BLaER1 (cell line): ENCODE measurements around the gene TXK.

Experiments used
- H3K27ac ChIP-seq: shearing (Covaris generic); formaldehyde crosslinking; 2 replicates; pipeline ENCODE4 v1.8.1; 2022
- H3K27me3 ChIP-seq: shearing (Covaris generic); formaldehyde crosslinking; 2 replicates; pipeline ENCODE4 v1.8.1; 2022
- H3K36me3 ChIP-seq: shearing (Covaris generic); formaldehyde crosslinking; 2 replicates; pipeline ENCODE4 v1.8.1; 2022
- H3K4me1 ChIP-seq: shearing (Covaris generic); formaldehyde crosslinking; 2 replicates; pipeline ENCODE4 v1.8.1; 2022
- H3K4me2 ChIP-seq: shearing (Covaris generic); formaldehyde crosslinking; 2 replicates; pipeline ENCODE4 v1.8.1; 2022
- H3K4me3 ChIP-seq: shearing (Covaris generic); formaldehyde crosslinking; 2 replicates; pipeline ENCODE4 v1.8.1; 2022
- H3K9ac ChIP-seq: shearing (Covaris generic); formaldehyde crosslinking; 2 replicates; pipeline ENCODE4 v1.8.1; 2022
- H3K9me3 ChIP-seq: shearing (Covaris generic); formaldehyde crosslinking; 2 replicates; pipeline ENCODE4 v1.8.1; 2022
- H4K20me1 ChIP-seq: shearing (Covaris generic); formaldehyde crosslinking; 2 replicates; pipeline ENCODE4 v1.8.1; 2022
- Cebpa-rat ChIP-seq: shearing (Covaris generic); IDR thresholded peaks from 2 replicates; pipeline ENCODE4 v1.8.1; 2022

TXK gene

DNA sequence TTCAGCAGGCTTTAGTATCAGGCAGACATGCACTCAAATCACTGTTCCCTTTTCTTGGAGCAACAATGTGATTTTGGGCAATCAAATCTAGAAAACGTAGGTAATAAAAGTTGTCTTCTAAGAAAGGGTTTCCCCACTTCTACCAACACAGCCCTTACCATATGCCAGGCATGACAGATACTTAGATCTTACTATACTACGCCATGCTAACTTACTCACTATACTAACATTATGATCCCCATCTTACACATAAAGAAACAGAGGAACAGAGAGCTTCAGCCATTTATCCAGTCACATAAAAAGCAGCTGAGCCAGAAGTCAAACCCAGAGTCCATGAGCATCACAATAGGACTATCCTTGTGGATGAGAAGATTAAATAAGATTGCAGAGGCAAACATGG lies 9.2 kb downstream of the TXK start:
- no peak for TF ChIP-seq Cebpa-rat
- Histone ChIP-seq H3K27me3 (no peaks in the 10 kb centered on the region), H3K4me2 (no peak overlapping the region), H4K20me1 (no peaks in the 10 kb centered on the region), H3K4me3 (no peak overlapping the region), H3K9me3 (no peaks in the 10 kb centered on the region), H3K4me1 (peaks cover 29% of the 10 kb centered on the region), H3K9ac (no peak overlapping the region), H3K27ac (no peak overlapping the region), H3K36me3 (no peaks in the 10 kb centered on the region; the same call in 1 of the 2 replicates)

DNA sequence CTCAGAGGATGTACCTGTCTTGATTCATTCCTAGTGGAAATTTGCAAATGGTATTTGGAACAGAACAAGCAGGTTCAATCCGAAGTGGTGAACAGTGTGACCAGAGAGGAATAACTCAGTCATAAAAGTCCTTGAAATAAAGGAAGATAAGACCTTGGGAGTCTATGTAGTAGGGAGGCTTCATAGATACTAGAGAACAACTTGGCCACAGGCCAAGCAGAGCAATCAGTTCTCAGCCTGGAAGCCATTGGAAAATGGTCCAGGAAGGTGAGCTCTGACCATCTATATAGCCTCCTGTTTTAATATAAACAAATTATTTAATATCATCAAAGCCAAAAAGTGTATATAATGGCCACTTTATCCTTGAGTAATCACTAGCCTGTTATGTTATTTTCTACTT lies 11.3 kb downstream of the TXK start:
- Histone ChIP-seq H3K4me1 (peaks cover 8% of the 10 kb centered on the region), H3K9ac (no peak overlapping the region), H3K4me2 (no peak overlapping the region), H3K27me3 (no peaks in the 10 kb centered on the region), H3K27ac (no peak overlapping the region), H3K36me3 (no peaks in the 10 kb centered on the region), H3K4me3 (no peak overlapping the region), H3K9me3 (no peaks in the 10 kb centered on the region), H4K20me1 (no peaks in the 10 kb centered on the region)
- no peak for TF ChIP-seq Cebpa-rat

DNA sequence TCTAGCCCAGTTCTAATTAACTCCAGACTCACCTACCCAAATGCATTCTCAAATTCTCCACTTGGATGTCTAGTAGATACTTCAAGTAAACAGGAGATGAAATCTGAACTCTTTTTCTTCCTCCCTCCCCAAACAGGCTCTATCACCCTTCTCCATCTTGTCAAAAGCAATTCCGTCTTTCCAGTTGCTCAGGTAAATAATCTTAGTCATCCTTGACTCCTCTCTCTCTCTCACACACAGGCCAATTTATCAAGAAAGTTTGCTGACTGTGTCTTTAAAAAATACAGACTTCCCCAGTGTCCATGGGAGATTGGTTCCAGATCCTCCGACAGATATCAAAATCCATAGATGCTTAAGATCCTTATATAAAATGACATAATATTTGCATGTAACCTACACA lies 12.9 kb downstream of the TXK start:
- Histone ChIP-seq H3K9ac (no peak overlapping the region), H3K36me3 (no peaks in the 10 kb centered on the region), H3K4me2 (no peak overlapping the region), H3K4me1 (no peaks in the 10 kb centered on the region), H3K27ac (no peak overlapping the region), H4K20me1 (no peaks in the 10 kb centered on the region), H3K27me3 (no peaks in the 10 kb centered on the region), H3K4me3 (no peak overlapping the region), H3K9me3 (no peaks in the 10 kb centered on the region)
- TF ChIP-seq Cebpa-rat = no peak

DNA sequence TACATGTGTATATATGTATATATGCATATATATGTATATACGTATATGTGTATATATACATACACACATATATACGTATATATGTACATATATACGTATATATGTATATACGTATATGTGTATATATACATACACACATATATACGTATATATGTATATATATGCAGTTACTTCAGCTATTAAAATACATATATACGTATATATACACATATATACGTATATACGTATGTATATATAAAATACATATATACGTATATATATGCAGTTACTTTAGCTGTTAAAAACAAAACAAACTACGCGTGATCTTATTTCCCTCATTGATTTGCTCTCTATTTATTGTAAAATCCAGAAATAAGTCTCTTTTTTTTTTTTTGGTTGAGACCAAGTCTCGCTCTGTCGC lies 13.9 kb downstream of the TXK start:
- H3K9ac ChIP-seq = no peak overlapping the region
- H3K4me3 ChIP-seq = no peak overlapping the region
- no peaks in the 10 kb centered on the region for H3K36me3 ChIP-seq
- TF ChIP-seq Cebpa-rat = no peak
- H3K4me2 ChIP-seq = no peak overlapping the region
- no peaks in the 10 kb centered on the region for H3K4me1 ChIP-seq
- no peaks in the 10 kb centered on the region for H4K20me1 ChIP-seq
- no peaks in the 10 kb centered on the region for H3K27me3 ChIP-seq
- H3K9me3 ChIP-seq = no peaks in the 10 kb centered on the region
- no peak overlapping the region for H3K27ac ChIP-seq

DNA sequence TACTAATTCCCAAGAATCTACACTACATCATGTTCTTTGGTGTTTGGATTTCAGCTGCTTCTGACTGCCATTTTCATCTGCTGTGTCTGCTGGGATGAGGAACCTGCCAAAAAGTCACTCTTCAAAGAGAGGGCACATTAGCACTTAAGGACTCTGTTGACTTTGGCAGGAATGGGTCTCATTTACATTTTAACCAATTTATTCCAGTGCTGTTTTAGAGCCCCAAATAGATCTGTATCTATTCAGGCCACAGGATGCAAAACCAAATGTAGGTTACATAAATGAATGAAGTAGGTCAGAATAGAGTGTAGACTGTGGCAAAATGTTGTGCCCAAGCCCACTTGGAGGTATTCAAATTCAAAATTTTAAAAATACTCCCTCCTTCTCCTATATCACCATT lies 14.4 kb downstream of the TXK start:
- no peak overlapping the region for H3K4me2 ChIP-seq
- TF ChIP-seq Cebpa-rat = no peak
- H3K9ac ChIP-seq = no peak overlapping the region
- H3K4me1 ChIP-seq = no peaks in the 10 kb centered on the region
- H3K27ac ChIP-seq = no peak overlapping the region
- H4K20me1 ChIP-seq = no peaks in the 10 kb centered on the region
- no peaks in the 10 kb centered on the region for H3K9me3 ChIP-seq
- H3K4me3 ChIP-seq = no peak overlapping the region
- H3K27me3 ChIP-seq = no peaks in the 10 kb centered on the region
- H3K36me3 ChIP-seq = no peaks in the 10 kb centered on the region

DNA sequence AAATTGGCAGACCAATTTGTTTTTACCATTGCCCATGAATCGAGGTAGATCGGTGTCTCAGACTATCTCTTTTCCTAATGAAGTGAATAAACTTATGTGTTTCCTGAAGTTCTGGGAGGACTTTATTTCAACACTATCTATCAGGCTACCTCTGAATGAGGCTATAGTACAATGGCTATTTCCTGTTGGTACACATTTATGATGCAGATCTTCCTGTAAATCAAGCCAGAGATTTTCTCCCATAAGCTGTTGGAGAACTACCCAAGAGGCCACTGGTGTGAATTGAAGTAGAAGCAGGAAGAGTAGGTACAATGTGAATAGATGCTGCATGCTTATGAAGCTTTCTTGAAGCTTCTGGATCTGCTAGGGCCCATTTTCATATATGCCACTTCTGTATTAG lies 16.0 kb downstream of the TXK start:
- no peak overlapping the region for H3K27ac ChIP-seq
- TF ChIP-seq Cebpa-rat = no peak
- H3K4me1 ChIP-seq = no peaks in the 10 kb centered on the region
- H3K9me3 ChIP-seq = no peaks in the 10 kb centered on the region
- H3K9ac ChIP-seq = no peak overlapping the region
- no peaks in the 10 kb centered on the region for H3K36me3 ChIP-seq
- H3K27me3 ChIP-seq = no peaks in the 10 kb centered on the region
- H3K4me2 ChIP-seq = no peak overlapping the region
- H3K4me3 ChIP-seq = no peak overlapping the region
- no peaks in the 10 kb centered on the region for H4K20me1 ChIP-seq

DNA sequence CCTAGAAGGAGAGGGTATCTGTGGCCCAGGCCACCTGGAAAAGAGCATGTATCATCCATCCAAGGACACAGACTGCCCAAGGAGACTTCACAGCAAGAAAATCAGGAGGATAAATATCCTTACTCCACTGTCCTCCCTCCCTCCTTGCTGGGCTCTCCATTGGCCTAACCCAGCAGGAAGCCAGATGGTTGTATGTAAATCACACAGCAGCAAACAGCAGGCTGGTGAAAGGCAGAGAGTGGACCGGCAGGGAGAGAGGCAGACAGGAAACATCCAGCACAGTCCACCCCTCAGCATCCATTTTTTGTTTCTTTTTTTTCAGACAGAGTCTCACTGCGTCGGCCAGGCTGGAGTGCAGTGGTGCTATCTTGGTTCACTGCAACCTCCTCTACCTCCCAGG lies 17.5 kb downstream of the TXK start:
- Histone ChIP-seq H3K9ac (no peak overlapping the region), H3K36me3 (no peaks in the 10 kb centered on the region), H3K4me2 (no peak overlapping the region), H4K20me1 (no peaks in the 10 kb centered on the region), H3K9me3 (no peaks in the 10 kb centered on the region), H3K27ac (no peak overlapping the region), H3K4me1 (no peaks in the 10 kb centered on the region), H3K27me3 (no peaks in the 10 kb centered on the region), H3K4me3 (no peak overlapping the region)
- no peak for TF ChIP-seq Cebpa-rat

DNA sequence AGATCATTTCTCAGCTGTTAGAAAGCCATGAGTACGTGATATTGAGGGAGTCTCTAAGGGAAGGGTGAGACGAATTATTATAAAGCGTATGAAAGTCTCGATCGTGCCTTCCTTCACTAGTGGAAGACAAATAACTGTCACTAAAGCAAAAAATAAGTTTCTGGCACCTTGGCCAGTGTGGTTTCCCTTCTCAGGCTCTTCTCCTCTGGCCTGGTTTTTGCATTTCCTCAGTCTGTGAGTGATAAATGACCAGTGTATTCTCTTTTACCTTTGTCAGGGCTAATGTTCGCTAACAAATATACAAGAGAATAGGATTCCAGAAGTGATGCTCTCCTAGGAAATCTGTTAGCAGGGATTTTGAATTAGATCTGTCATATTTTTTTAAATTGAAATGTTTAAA lies 19.6 kb downstream of the TXK start:
- H3K27me3 ChIP-seq = no peaks in the 10 kb centered on the region
- H4K20me1 ChIP-seq = no peaks in the 10 kb centered on the region
- no peak overlapping the region for H3K27ac ChIP-seq
- TF ChIP-seq Cebpa-rat = no peak
- no peaks in the 10 kb centered on the region for H3K4me1 ChIP-seq
- H3K36me3 ChIP-seq = no peaks in the 10 kb centered on the region
- no peak overlapping the region for H3K4me2 ChIP-seq
- no peaks in the 10 kb centered on the region for H3K9me3 ChIP-seq
- no peak overlapping the region for H3K4me3 ChIP-seq
- no peak overlapping the region for H3K9ac ChIP-seq

DNA sequence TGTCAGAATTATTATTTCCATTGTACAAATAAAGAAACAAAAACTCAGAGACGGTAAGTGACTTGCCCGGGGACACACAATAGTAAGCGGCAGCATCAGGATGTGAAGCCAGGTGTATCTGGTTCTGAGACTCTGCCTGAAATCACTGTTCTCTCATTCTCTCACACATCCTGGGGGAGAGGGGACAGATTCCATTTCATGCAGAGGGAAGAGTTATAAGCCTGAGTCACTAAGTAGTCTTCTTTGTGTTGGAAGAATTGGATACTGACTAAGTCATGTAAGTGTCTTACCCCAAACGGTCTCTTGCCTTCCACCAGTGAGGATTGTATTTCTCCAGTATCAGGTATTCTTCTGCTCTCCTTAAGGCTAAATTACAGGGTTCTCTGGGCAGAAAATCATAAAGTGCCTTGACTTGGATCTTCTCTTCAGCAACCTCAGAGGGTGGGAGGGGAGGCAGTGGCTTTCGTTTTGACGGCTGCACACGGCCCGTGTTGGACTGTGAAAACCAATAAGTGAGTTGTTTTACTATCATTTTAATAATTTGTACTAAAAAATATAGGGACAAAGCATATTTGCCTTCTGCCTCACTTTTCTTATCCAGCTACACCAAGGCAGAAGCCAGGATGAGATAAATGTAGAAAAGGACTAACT lies 21.9 kb downstream of the TXK start:
- Histone ChIP-seq H3K9ac (no peak overlapping the region), H3K4me3 (no peak overlapping the region), H4K20me1 (no peaks in the 10 kb centered on the region), H3K9me3 (no peaks in the 10 kb centered on the region), H3K36me3 (no peaks in the 10 kb centered on the region), H3K27ac (no peak overlapping the region), H3K4me1 (no peaks in the 10 kb centered on the region), H3K4me2 (no peak overlapping the region), H3K27me3 (no peaks in the 10 kb centered on the region)
- TF ChIP-seq Cebpa-rat = no peak

DNA sequence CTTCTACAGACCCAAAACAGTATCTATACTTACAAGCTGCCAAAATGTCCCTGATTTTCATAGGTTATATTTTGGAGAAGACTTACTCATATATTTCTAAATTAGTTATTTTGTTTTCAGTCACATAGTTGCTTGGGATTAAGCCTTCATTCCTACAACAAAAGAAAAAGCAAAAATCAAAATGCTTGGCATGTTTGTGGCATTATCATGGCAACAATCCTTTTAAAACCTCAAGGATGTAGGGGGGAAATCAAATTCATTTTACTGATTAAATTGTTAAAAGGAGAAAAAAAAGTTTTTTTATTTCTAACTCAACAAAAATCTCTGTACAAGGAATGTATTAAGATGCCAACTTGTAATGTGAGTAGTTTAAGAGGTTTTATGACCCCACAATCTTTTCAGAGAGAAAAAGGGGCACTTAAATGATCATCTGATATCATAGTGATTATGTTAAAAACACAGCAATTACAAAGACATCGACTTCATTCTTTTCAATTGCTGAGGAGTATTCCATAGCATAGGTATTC lies 23.5 kb downstream of the TXK start:
- no peak for TF ChIP-seq Cebpa-rat
- Histone ChIP-seq H4K20me1 (no peaks in the 10 kb centered on the region), H3K4me1 (no peaks in the 10 kb centered on the region), H3K27me3 (no peaks in the 10 kb centered on the region), H3K9me3 (no peaks in the 10 kb centered on the region), H3K9ac (no peak overlapping the region), H3K36me3 (no peaks in the 10 kb centered on the region), H3K27ac (no peak overlapping the region), H3K4me3 (no peak overlapping the region), H3K4me2 (no peak overlapping the region)
